Neural cell (in vitro differentiated cells): ENCODE data around the gene BFSP2. TPM values are rescaled to one million over a fixed set of nuclear protein-coding genes. Genes with fewer than 3 reads are reported as not detected.

Experiments
- H2AFZ ChIP-seq: fragments of 200-600, 300-800 bp; sonication (generic), shearing (Covaris generic); 2 replicates; pipeline ENCODE4 v1.6.0; 2014; ENCODE audit warnings: low read depth, mild to moderate bottlenecking, antibody characterized with exemption, low read length, moderate library complexity
- H3F3A ChIP-seq: fragments of 200-600 bp; shearing (Covaris generic); 2 replicates; pipeline ENCODE4 v1.6.1; 2016; ENCODE audit warnings: mild to moderate bottlenecking, moderate library complexity, mixed read lengths, antibody characterized with exemption, low read length; ENCODE audit not compliant: insufficient read depth, poor library complexity, severe bottlenecking
- H3K27ac ChIP-seq: fragments of 200-600, 300-800 bp; sonication (generic), shearing (Covaris generic); 2 replicates; pipeline ENCODE4 v1.5.1; 2014; ENCODE audit warnings: mild to moderate bottlenecking, low read length, moderate library complexity
- H3K27me3 ChIP-seq: fragments of 300-800, 200-600 bp; sonication (generic), shearing (Covaris generic); 2 replicates; pipeline ENCODE4 v1.6.0; 2014; ENCODE audit warnings: mild to moderate bottlenecking, low read depth, low read length, moderate library complexity; ENCODE audit not compliant: insufficient read depth
- H3K36me3 ChIP-seq: fragments of 300-800, 200-600 bp; sonication (generic), shearing (Covaris generic); 2 replicates; pipeline ENCODE4 v1.5.1; 2014; ENCODE audit warnings: mild to moderate bottlenecking, antibody characterized with exemption, low read length, moderate library complexity; ENCODE audit not compliant: insufficient read depth
- H3K4me2 ChIP-seq: fragments of 300-800, 200-600 bp; sonication (generic), shearing (Covaris generic); 2 replicates; pipeline ENCODE4 v1.6.0; 2014; ENCODE audit warnings: mild to moderate bottlenecking, low read length
- H3K4me3 ChIP-seq: fragments of 300-800, 200-600 bp; sonication (generic), shearing (Covaris generic); 2 replicates; pipeline ENCODE4 v1.5.1; 2014; ENCODE audit warnings: mild to moderate bottlenecking, low read length, moderate library complexity
- H3K79me2 ChIP-seq: fragments of 200-600 bp; shearing (Covaris generic); replicated peaks from 2 replicates; pipeline ENCODE4 v1.6.0; 2014; ENCODE audit warnings: mild to moderate bottlenecking, low read length, moderate library complexity; ENCODE audit not compliant: insufficient read depth
- H3K9ac ChIP-seq: fragments of 300-800, 200-600 bp; sonication (generic), shearing (Covaris generic); 2 replicates; pipeline ENCODE4 v1.6.1; 2016; ENCODE audit warnings: mild to moderate bottlenecking, low read length, mixed read lengths
- H3K9me2 ChIP-seq: fragments of 200-600 bp; shearing (Covaris generic); 2 replicates; pipeline ENCODE4 v1.6.1; 2016; ENCODE audit warnings: mild to moderate bottlenecking, low read length, mixed read lengths; ENCODE audit not compliant: insufficient read depth
- H3K9me3 ChIP-seq: fragments of 200-600, 300-800 bp; sonication (generic), shearing (Covaris generic); 2 replicates; pipeline ENCODE4 v1.6.1; 2016; ENCODE audit warnings: mild to moderate bottlenecking, mixed run types, low read length, moderate library complexity, mixed read lengths
- H4K20me1 ChIP-seq: fragments of 200-600 bp; shearing (Covaris generic); 2 replicates; pipeline ENCODE4 v1.6.1; 2016; ENCODE audit warnings: mild to moderate bottlenecking, mixed run types; ENCODE audit not compliant: insufficient read depth
- CTCF ChIP-seq: fragments of 450-650 bp; IDR thresholded peaks from 2 replicates; pipeline ENCODE4 v1.5.1; 2014; ENCODE audit warnings: antibody characterized with exemption, mild to moderate bottlenecking, moderate library complexity; ENCODE audit not compliant: poor library complexity, severe bottlenecking
- EP300 ChIP-seq: fragments of 450-650 bp; conservative IDR thresholded peaks from 2 replicates; pipeline ENCODE4 v1.6.1; 2014; ENCODE audit warnings: antibody characterized with exemption, mild to moderate bottlenecking, moderate library complexity; ENCODE audit not compliant: poor library complexity, severe bottlenecking
- EZH2 ChIP-seq: fragments of 200-600, 300-800 bp; shearing (Covaris generic), sonication (generic); IDR thresholded peaks from 2 replicates; pipeline ENCODE4 v1.6.1; 2014; ENCODE audit warnings: antibody characterized with exemption, low read length, borderline replicate concordance, mild to moderate bottlenecking; ENCODE audit not compliant: insufficient read depth, poor library complexity, severe bottlenecking
- MXI1 ChIP-seq: fragments of 450-650 bp; conservative IDR thresholded peaks from 2 replicates; pipeline ENCODE4 v1.6.1; 2014; ENCODE audit warnings: antibody characterized with exemption, mild to moderate bottlenecking; ENCODE audit not compliant: poor library complexity, severe bottlenecking
- POLR2AphosphoS5 ChIP-seq: IDR thresholded peaks from 2 replicates; pipeline ENCODE4 v1.6.1; 2012
- RAD21 ChIP-seq: fragments of 450-650 bp; conservative IDR thresholded peaks from 2 replicates; pipeline ENCODE4 v1.6.1; 2014; ENCODE audit warnings: antibody characterized with exemption, mild to moderate bottlenecking, moderate library complexity
- REST ChIP-seq: IDR thresholded peaks from 2 replicates; pipeline ENCODE4 v1.6.1; 2012; ENCODE audit warnings: borderline replicate concordance
- SMC3 ChIP-seq: fragments of 450-650 bp; conservative IDR thresholded peaks from 2 replicates; pipeline ENCODE4 v1.6.1; 2014; ENCODE audit warnings: antibody characterized with exemption, mild to moderate bottlenecking, moderate library complexity; ENCODE audit not compliant: poor library complexity
- TAF1 ChIP-seq: IDR thresholded peaks from 2 replicates; pipeline ENCODE4 v1.6.1; 2012; ENCODE audit warnings: low read depth
- polyA plus RNA-seq: library from polyadenylated mRNA; depleted of rRNA; stranded (reverse); fragments of >200 nt; gene quantifications from 2 replicates; pipeline ENCODE4 v1.2.3, GENCODE V29; 2014

BFSP2 gene
- polyA plus RNA-seq, 1 donor from 2014 or later, result not detected

- H3K27me3 ChIP-seq, result no peaks in the 10 kb centered on the region
- H3K4me2 ChIP-seq, result no peak overlapping the region
- H3K27ac ChIP-seq, result no peak overlapping the region
- no peaks in the 10 kb centered on the region for H3K36me3 ChIP-seq
- no peaks in the 10 kb centered on the region for H3K9me2 ChIP-seq
- no peak overlapping the region for H3K9ac ChIP-seq
- no peaks in the 10 kb centered on the region for H3K9me3 ChIP-seq
- TF ChIP-seq EZH2, result no peak
- TF ChIP-seq REST, result no peak
- TF ChIP-seq TAF1, result no peak
- no peak for TF ChIP-seq CTCF
- TF ChIP-seq EP300, result no peak
- TF ChIP-seq SMC3, result no peak
- TF ChIP-seq POLR2AphosphoS5, result no peak
- TF ChIP-seq RAD21, result no peak
- TF ChIP-seq MXI1, result no peak
- no peaks in the 10 kb centered on the region for H3K79me2 ChIP-seq
- no peak overlapping the region for H3K4me3 ChIP-seq
- H3F3A ChIP-seq, result no peaks in the 10 kb centered on the region
- no peak overlapping the region for H2AFZ ChIP-seq
- H4K20me1 ChIP-seq, result no peaks in the 10 kb centered on the region
Measured at GRCh38 chr3:133488785-133489367, 89.0 kb downstream of the BFSP2 start.

- Histone ChIP-seq H3K4me3 (no peak overlapping the region), H3F3A (no peaks in the 10 kb centered on the region), H3K36me3 (no peaks in the 10 kb centered on the region), H3K79me2 (no peaks in the 10 kb centered on the region), H3K9me2 (no peaks in the 10 kb centered on the region), H3K27ac (no peak overlapping the region), H3K9me3 (no peaks in the 10 kb centered on the region), H4K20me1 (no peaks in the 10 kb centered on the region), H3K27me3 (no peaks in the 10 kb centered on the region), H3K9ac (no peak overlapping the region), H3K4me2 (no peak overlapping the region), H2AFZ (no peak overlapping the region)
- TF ChIP-seq EP300 (no peak), RAD21 (no peak), SMC3 (no peak), POLR2AphosphoS5 (no peak), CTCF (no peak), EZH2 (no peak), TAF1 (no peak), REST (no peak), MXI1 (no peak)
Measured at GRCh38 chr3:133489466-133490085, 89.7 kb downstream of the BFSP2 start.
